Peyer's patch (tissue), 4 donors: ENCODE measurements around the gene GFPT2. TPM values are rescaled to one million over a fixed set of nuclear protein-coding genes. Genes with fewer than 3 reads are reported as not detected.
A peak's percentile ranks its signal among the peaks of the same experiment; 100 is the strongest.

Experiments
- DNase-seq, 3 donors: peaks; one replicate each; pipeline ENCODE4 v3.0.0-alpha.2; 2017 to 2019
- H3K27ac ChIP-seq, 4 donors: fragments of 200-600 bp; sonication (generic); one replicate each; pipeline ENCODE4 v1.5.1; 2016 to 2019
- H3K27me3 ChIP-seq, 2 donors: fragments of 200-600 bp; sonication (generic); one replicate each; pipeline ENCODE4 v1.5.1; 2019
- H3K36me3 ChIP-seq, 3 donors: fragments of 200-600 bp; sonication (generic); one replicate each; pipeline ENCODE4 v1.5.1; 2016 to 2019
- H3K4me1 ChIP-seq, 4 donors: fragments of 200-600 bp; sonication (generic); one replicate each; pipeline ENCODE4 v1.5.1; 2016 to 2019
- H3K4me3 ChIP-seq, 4 donors: fragments of 200-600 bp; sonication (generic); 1 replicate in 3 of 4; 2 replicates in 1 of 4; pipeline ENCODE4 v1.5.1; 2016 to 2019; ENCODE audit warnings: mild to moderate bottlenecking in 1 of 4
- H3K9me3 ChIP-seq, 4 donors: fragments of 200-600 bp; sonication (generic); one replicate each; pipeline ENCODE4 v1.5.1; 2016 to 2019; ENCODE audit warnings: mild to moderate bottlenecking in 1 of 4
- POLR2A ChIP-seq, 2 donors: fragments of 450-650 bp; IDR thresholded peaks; one replicate each; pipeline ENCODE4 v1.5.1; 2017; ENCODE audit warnings: antibody characterized with exemption in 2 of 2, mild to moderate bottlenecking in 2 of 2, moderate library complexity in 2 of 2
- total RNA-seq, 4 donors: library from RNA; depleted of rRNA; stranded (reverse); fragments of >200 nt; gene quantifications; one replicate each; pipeline ENCODE4 v1.1.0, GENCODE V29; 2016
- TF ChIP-seq, protein P1 (sequence below), 6 experiments: fragments of 450-650 bp in 4 of 6; fragments of 200-600 bp in 2 of 6; sonication (generic) in 1 of 6; IDR thresholded peaks; one replicate each; pipeline ENCODE4 v1.5.1; 2017 to 2019; ENCODE audit warnings: antibody characterized with exemption in 6 of 6, mild to moderate bottlenecking in 3 of 6, moderate library complexity in 1 of 6

The GFPT2 gene
- total RNA-seq, 4 donors from 2014 or later = 4.9 to 86.6 (median 13.1) TPM

DNA sequence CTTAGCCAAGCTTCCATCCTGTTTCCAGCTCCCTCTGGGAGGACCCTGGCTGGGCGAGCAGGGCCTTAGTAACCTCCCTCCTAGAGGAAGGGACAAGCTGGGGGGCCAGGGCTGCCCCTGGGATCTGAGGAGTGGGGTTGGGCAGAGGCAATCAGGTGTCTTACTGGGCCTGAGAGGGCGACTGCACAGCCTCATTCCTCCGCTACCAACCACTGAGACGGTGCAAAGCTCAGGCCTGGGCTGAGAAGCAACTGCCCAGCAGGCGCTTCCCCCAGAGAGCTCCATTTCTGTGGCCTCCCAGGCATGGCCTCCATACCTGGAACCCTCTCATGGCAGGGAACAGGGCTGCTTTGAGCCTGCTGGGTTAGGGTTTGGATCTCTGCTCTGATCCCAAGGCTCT is 18.8 kb upstream of the GFPT2 start:
- no peak overlapping the region for H3K27ac ChIP-seq
- no peaks in the 10 kb centered on the region for H3K9me3 ChIP-seq
- H3K4me1 ChIP-seq = no peaks in the 10 kb centered on the region
- no peaks in the 10 kb centered on the region for H3K27me3 ChIP-seq
- H3K4me3 ChIP-seq = no peak overlapping the region
- TF ChIP-seq, protein P1, sequence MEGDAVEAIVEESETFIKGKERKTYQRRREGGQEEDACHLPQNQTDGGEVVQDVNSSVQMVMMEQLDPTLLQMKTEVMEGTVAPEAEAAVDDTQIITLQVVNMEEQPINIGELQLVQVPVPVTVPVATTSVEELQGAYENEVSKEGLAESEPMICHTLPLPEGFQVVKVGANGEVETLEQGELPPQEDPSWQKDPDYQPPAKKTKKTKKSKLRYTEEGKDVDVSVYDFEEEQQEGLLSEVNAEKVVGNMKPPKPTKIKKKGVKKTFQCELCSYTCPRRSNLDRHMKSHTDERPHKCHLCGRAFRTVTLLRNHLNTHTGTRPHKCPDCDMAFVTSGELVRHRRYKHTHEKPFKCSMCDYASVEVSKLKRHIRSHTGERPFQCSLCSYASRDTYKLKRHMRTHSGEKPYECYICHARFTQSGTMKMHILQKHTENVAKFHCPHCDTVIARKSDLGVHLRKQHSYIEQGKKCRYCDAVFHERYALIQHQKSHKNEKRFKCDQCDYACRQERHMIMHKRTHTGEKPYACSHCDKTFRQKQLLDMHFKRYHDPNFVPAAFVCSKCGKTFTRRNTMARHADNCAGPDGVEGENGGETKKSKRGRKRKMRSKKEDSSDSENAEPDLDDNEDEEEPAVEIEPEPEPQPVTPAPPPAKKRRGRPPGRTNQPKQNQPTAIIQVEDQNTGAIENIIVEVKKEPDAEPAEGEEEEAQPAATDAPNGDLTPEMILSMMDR (IDR thresholded peaks at IDR 0.05) = no peak
- no peak for TF ChIP-seq POLR2A (IDR thresholded peaks at IDR 0.05)
- H3K36me3 ChIP-seq = no peaks in the 10 kb centered on the region
- no peak for DNase-seq

DNA sequence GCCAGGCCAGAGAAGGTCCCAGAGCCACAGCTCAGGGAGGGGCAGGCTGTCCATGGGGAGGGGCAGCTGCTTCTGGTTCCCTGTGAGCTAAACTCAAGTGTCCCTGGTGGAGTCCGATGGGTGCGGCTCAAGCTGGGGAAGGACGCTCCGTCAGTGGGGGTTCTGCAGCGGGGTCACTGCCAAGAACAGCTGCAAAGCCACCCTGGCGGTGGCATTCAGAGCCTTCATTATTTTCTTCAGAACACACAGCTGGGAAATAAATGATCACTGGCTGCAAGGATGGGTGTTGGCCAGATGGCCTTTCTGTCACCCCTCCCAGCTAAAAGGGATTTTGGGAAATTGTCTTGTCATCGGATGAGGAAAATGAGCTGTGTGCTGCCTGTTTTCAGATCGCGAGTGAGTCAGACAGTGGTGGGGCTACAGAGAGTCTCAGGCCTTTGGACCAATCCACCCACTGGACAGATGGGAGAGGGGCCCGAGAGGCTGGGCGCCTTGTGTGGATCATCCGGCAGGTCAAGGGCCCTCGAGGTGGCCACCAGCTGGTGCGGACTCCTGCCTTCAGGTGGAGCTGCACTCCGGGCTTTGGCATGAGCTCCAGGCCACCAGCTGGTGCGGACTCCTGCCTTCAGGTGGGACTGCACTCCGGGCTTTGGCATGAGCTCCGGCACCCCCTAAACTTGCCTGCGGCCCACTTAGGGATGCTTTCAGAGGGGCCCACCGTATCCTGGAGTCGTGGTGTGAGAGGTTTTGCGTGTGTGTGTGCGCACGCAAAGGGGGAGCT is 17.9 kb upstream of the GFPT2 start:
- TF ChIP-seq, protein P1 (IDR thresholded peaks at IDR 0.05) = no peak
- no peak for TF ChIP-seq POLR2A (IDR thresholded peaks at IDR 0.05)
- no peak for DNase-seq
- Histone ChIP-seq H3K4me1 (no peaks in the 10 kb centered on the region), H3K9me3 (no peaks in the 10 kb centered on the region), H3K36me3 (no peaks in the 10 kb centered on the region), H3K27me3 (no peaks in the 10 kb centered on the region), H3K27ac (no peak overlapping the region), H3K4me3 (no peak overlapping the region)

DNA sequence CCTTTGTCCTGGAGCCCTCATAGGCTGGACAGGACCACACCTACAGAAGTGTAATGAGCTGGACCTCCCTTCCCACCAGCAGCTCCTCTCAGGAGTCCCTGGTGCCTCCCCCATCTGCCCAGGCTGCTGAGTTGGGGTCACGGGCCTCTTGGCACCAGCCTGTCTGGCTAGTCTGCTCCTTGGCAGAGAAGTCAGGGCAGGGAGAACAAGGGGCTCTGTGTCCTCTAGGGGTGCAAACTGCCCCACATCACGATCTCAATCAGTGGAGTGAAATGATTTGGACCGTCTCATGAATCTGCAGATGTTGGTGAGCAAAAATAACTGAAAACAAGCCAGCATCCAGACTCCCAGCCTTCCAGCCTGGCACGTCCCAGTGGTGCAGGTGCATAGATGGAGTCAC is 14.9 kb upstream of the GFPT2 start:
- TF ChIP-seq POLR2A (IDR thresholded peaks at IDR 0.05) = no peak
- TF ChIP-seq, protein P1 (IDR thresholded peaks at IDR 0.05) = no peak
- Histone ChIP-seq H3K4me3 (no peak overlapping the region), H3K36me3 (no peaks in the 10 kb centered on the region), H3K4me1 (no peaks in the 10 kb centered on the region), H3K27ac (peak overlapping the region in 1 of 4 donors; percentile 30), H3K9me3 (no peaks in the 10 kb centered on the region), H3K27me3 (no peaks in the 10 kb centered on the region)
- DNase-seq = no peak

DNA sequence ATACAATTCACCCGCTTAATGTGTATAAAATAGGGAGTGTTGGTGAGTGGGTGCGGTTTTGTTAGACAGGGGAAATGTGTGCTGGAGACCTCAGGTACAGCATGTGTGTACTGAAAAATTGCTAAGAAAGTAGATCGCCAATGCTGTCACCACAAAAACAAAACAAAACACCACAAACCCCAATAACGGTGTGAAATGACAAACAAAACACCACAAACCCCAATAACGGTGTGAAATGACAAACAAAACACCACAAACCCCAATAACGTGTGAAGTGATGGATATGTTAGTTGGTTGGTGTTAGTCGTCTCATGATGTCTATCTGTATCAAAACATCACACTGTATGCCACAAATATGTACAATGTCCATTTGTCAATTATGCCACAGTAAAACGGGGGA is 14.2 kb upstream of the GFPT2 start:
- H3K4me1 ChIP-seq = no peaks in the 10 kb centered on the region
- no peaks in the 10 kb centered on the region for H3K27me3 ChIP-seq
- peak overlapping the region in 1 of 4 donors; percentile 30 for H3K27ac ChIP-seq
- no peak for TF ChIP-seq POLR2A (IDR thresholded peaks at IDR 0.05)
- TF ChIP-seq, protein P1 (IDR thresholded peaks at IDR 0.05) = no peak
- H3K36me3 ChIP-seq = no peaks in the 10 kb centered on the region
- no peaks in the 10 kb centered on the region for H3K9me3 ChIP-seq
- DNase-seq = no peak
- H3K4me3 ChIP-seq = no peak overlapping the region

DNA sequence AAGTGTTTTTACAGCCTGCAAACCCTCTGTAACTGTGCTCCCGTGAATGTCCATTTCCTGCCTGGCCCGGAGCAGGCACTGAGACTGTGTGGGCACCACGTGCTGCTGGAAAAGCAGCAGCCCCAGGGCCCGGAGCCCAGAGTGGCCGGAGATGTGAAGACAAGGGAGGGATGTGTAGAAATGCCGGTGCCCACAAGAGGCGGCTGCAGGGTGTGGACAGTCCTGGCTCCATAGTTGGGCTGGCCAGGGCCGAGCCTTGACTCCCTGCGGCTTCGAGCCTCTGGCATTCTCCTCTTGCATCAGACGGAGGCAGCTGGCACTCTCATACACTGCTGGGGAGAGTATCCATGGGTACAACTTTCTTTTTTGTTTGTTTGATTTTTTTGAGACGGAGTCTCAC is 13.2 kb upstream of the GFPT2 start:
- no peak overlapping the region for H3K4me3 ChIP-seq

More for the DNA sequence above, 13.2 kb upstream of the GFPT2 start:
- DNase-seq = no peak
- H3K9me3 ChIP-seq = no peaks in the 10 kb centered on the region
- no peaks in the 10 kb centered on the region for H3K36me3 ChIP-seq
- no peaks in the 10 kb centered on the region for H3K27me3 ChIP-seq
- H3K27ac ChIP-seq = no peak overlapping the region
- TF ChIP-seq, protein P1 (IDR thresholded peaks at IDR 0.05) = no peak
- TF ChIP-seq POLR2A (IDR thresholded peaks at IDR 0.05) = no peak
- no peaks in the 10 kb centered on the region for H3K4me1 ChIP-seq
